ENCODE results near the gene ASIC2. TPM values are rescaled to one million over a fixed set of nuclear protein-coding genes. Genes with fewer than 3 reads are reported as not detected.

ASIC2 gene
- total RNA-seq, 1 experiment from 2014 or later = 0.09 TPM

DNA sequence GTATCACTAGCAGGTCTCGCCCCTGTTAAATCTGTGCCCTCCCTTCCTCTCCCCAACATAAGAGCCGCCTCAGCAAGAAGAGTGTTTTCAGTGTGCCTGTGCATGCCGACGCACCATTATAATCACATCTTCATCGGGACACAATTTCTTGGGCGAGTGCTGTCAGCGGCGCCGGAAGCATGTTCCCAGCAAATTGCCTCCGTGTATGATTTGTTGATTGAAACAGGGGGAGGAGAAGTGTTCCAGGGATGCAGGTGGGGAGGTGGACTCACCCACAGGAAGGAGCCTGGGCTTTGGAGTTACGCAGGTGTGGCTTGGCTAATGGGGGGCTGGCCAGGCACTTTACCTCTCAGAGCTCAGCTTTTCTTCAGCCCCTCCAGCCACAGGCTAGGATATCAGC, 247.9 kb downstream of the ASIC2 start:
- H3F3A ChIP-seq (ENCODE audit: insufficient read depth, low read depth) = no peaks in the 10 kb centered on the region
- no peaks in the 10 kb centered on the region for H3K9me3 ChIP-seq (ENCODE audit: insufficient read depth, low read depth)
- no peak for DNase-seq
- no peaks in the 10 kb centered on the region for H3K36me3 ChIP-seq (ENCODE audit: low read depth)
- H2AFZ ChIP-seq = no peak overlapping the region
- no peak overlapping the region for H3K4me2 ChIP-seq
- H4K20me1 ChIP-seq (ENCODE audit: insufficient read depth) = no peaks in the 10 kb centered on the region
- ChIA-PET CTCF (no interaction called here), POLR2A (ENCODE audit: unreplicated experiment) (no interaction called here)
- peaks cover 17% of the 10 kb centered on the region for H3K27me3 ChIP-seq (ENCODE audit: insufficient read depth, low read depth)
- no peak overlapping the region for H3K27ac ChIP-seq
- H3K79me2 ChIP-seq (ENCODE audit: low read depth) = no peaks in the 10 kb centered on the region
- H3K4me1 ChIP-seq (replicated peaks; ENCODE audit: insufficient read depth) = no peaks in the 10 kb centered on the region
- no peaks in the 10 kb centered on the region for H3K9me2 ChIP-seq (ENCODE audit: insufficient read depth)
- no peak overlapping the region for H3K4me3 ChIP-seq
- BruUV-seq (replicated peaks) = no TSS peak
- intact Hi-C loops (cut with micrococcal nuclease; ENCODE audit: unreplicated experiment) = no loop called here
- TF ChIP-seq EZH2 (IDR thresholded peaks at IDR 0.05; ENCODE audit: low read depth) (no peak), CTCF (conservative IDR thresholded peaks at IDR 0.05) (no peak)

DNA sequence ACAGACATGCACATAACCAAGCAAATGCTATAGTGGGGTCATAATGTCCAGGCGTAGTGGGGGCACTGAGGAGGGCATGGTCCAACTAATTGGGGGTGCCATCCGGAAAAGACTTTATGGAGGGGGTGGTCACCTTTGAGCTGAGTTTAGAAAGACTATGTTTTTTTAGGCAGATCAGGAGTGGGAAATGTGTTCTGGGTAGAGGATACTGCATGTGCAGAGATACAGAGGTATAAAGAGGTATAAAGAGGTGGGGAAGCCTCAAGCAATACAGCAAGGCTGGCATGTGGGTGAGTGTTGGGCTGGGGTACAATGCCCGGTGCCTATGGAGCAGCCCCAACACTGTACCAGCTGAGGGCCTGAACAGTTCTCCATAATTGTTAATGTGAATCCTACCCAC, 248.3 kb downstream of the ASIC2 start:
- CTCF ChIA-PET = no interaction called here
- H3K36me3 ChIP-seq (ENCODE audit: low read depth) = no peaks in the 10 kb centered on the region
- POLR2A ChIA-PET (ENCODE audit: unreplicated experiment) = no interaction called here
- H3K9me3 ChIP-seq (ENCODE audit: insufficient read depth, low read depth) = no peaks in the 10 kb centered on the region
- no peaks in the 10 kb centered on the region for H3K9me2 ChIP-seq (ENCODE audit: insufficient read depth)
- H3K27ac ChIP-seq = no peak overlapping the region
- no peak overlapping the region for H2AFZ ChIP-seq
- intact Hi-C loops (cut with micrococcal nuclease; ENCODE audit: unreplicated experiment) = no loop called here
- H3K4me2 ChIP-seq = no peak overlapping the region
- H3K4me1 ChIP-seq (replicated peaks; ENCODE audit: insufficient read depth) = no peaks in the 10 kb centered on the region
- no peak overlapping the region for H3K4me3 ChIP-seq
- H3F3A ChIP-seq (ENCODE audit: insufficient read depth, low read depth) = no peaks in the 10 kb centered on the region
- BruUV-seq (replicated peaks) = no TSS peak
- H3K79me2 ChIP-seq (ENCODE audit: low read depth) = no peaks in the 10 kb centered on the region
- no peak for DNase-seq
- no peaks in the 10 kb centered on the region for H4K20me1 ChIP-seq (ENCODE audit: insufficient read depth)
- H3K27me3 ChIP-seq (ENCODE audit: insufficient read depth, low read depth) = peaks cover 17% of the 10 kb centered on the region
- no peak for TF ChIP-seq CTCF (conservative IDR thresholded peaks at IDR 0.05)

DNA sequence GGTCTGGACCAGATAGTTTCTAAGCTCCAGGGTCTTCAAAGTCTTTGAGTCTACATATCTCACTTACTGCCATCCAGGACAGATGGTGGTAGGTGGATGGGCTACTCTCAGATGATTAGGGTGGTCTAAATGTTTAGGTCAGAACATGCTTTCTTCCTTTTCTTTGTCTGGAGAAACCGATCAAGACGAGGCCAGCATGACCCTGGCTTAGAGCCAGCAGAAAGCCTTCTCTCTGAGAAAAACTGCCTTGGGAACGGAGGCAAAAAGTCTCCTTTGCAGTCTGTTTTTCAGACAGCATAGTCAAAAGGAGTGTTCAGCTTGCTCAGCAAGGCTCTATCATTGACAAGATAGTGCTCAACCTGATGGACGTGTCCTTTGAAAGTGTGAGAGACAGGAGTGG, 252.6 kb downstream of the ASIC2 start:
- Histone ChIP-seq H4K20me1 (ENCODE audit: insufficient read depth) (no peaks in the 10 kb centered on the region), H3K4me1 (replicated peaks; ENCODE audit: insufficient read depth) (no peaks in the 10 kb centered on the region), H3F3A (ENCODE audit: insufficient read depth, low read depth) (no peaks in the 10 kb centered on the region), H2AFZ (no peak overlapping the region), H3K27ac (no peak overlapping the region), H3K4me3 (no peak overlapping the region), H3K9me3 (ENCODE audit: insufficient read depth, low read depth) (no peaks in the 10 kb centered on the region), H3K4me2 (no peak overlapping the region), H3K9me2 (ENCODE audit: insufficient read depth) (no peaks in the 10 kb centered on the region), H3K79me2 (ENCODE audit: low read depth) (no peaks in the 10 kb centered on the region), H3K36me3 (ENCODE audit: low read depth) (no peaks in the 10 kb centered on the region), H3K27me3 (ENCODE audit: insufficient read depth, low read depth) (peaks cover 11% of the 10 kb centered on the region)
- CTCF ChIA-PET = no interaction called here
- intact Hi-C loops (cut with micrococcal nuclease; ENCODE audit: unreplicated experiment) = no loop called here
- POLR2A ChIA-PET (ENCODE audit: unreplicated experiment) = no interaction called here
- no peak for TF ChIP-seq EZH2 (IDR thresholded peaks at IDR 0.05; ENCODE audit: low read depth)
- TF ChIP-seq CTCF (conservative IDR thresholded peaks at IDR 0.05) = no peak
- BruUV-seq (replicated peaks) = no TSS peak
- no peak for DNase-seq
